ENCODE results near the gene TTF1.
"Not testable (repeated sequence)": the region's sequence is repeated elsewhere in the genome, so short reads cannot be mapped to it uniquely, and the experiment has no call there.

The TTF1 gene

DNA sequence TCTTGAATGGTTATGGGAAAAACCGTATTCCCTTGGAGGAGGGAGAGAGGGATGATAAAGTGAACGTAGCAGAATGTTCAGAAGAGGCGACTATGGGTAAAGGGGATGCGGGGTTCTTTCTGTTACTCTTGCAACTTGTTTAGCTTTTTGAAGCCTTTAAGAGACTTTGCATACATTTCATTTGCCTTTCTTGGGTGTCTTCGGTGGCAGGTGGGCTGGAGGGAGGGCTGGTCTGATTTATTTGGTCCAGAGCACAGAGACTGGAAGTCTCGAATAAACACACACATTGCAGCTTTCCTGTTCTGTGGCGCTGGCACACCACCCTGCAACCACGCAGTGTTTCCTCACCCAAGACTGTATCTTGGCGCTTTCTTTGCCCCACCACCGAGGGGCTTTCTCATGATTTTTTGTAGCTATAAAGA, 23.2 kb downstream of the TTF1 start:
- Histone ChIP-seq H3K27ac (replicated peaks) (no peak overlapping the region), H3K27me3 (ENCODE audit: insufficient read depth, poor library complexity, severe bottlenecking) (no peaks in the 10 kb centered on the region), H3K4me3 (replicated peaks; ENCODE audit: insufficient read depth, low read length) (no peak overlapping the region)
- TF ChIP-seq SPI1 (IDR thresholded peaks at IDR 0.05; ENCODE audit: borderline replicate concordance, low read depth) (no peak), GABPA (IDR thresholded peaks at IDR 0.05; ENCODE audit: low read depth) (no peak), REST (IDR thresholded peaks at IDR 0.05; ENCODE audit: insufficient replicate concordance, low read depth) (no peak), POLR2AphosphoS5 (IDR thresholded peaks at IDR 0.05; ENCODE audit: low read depth) (no peak)
- TF ChIP-seq, protein P1, sequence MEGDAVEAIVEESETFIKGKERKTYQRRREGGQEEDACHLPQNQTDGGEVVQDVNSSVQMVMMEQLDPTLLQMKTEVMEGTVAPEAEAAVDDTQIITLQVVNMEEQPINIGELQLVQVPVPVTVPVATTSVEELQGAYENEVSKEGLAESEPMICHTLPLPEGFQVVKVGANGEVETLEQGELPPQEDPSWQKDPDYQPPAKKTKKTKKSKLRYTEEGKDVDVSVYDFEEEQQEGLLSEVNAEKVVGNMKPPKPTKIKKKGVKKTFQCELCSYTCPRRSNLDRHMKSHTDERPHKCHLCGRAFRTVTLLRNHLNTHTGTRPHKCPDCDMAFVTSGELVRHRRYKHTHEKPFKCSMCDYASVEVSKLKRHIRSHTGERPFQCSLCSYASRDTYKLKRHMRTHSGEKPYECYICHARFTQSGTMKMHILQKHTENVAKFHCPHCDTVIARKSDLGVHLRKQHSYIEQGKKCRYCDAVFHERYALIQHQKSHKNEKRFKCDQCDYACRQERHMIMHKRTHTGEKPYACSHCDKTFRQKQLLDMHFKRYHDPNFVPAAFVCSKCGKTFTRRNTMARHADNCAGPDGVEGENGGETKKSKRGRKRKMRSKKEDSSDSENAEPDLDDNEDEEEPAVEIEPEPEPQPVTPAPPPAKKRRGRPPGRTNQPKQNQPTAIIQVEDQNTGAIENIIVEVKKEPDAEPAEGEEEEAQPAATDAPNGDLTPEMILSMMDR (IDR thresholded peaks at IDR 0.05; ENCODE audit: insufficient read depth, low read length) = no peak
- peak in 1 of 2 experiments; percentile 3 for DNase-seq (ENCODE audit: low read depth in 1 of 2, low spot score in 1 of 2)

DNA sequence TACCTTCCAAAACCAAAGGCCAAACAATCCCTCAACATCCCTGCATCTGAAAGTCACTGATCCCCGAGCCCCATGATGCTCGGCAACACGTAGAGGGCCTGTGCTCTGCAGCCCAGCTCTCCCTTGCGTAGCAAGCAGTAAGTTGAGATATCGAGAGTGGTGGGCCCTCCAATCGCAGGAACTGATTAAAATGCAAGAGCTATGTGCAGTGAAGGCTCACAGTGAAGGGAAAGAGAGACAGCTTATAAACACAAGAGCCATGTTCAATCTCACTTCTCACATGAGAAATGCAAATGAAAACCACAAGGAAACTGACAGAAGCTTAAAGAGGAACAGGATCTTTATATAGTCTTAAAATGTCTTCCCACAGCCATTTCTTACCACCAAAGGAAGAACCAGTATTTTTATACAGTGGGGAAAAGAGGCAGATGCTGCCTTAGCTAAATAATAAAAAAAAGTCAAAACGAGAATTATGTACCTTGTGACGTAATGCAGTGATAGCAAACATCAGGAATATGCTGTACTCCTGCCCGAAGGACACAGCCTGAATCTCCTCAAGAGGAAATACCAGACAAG, 24.6 kb downstream of the TTF1 start:
- peak overlapping the region; percentile 69 for H3K27ac ChIP-seq (replicated peaks)
- no peaks in the 10 kb centered on the region for H3K27me3 ChIP-seq (ENCODE audit: insufficient read depth, poor library complexity, severe bottlenecking)
- no peak overlapping the region for H3K4me3 ChIP-seq (replicated peaks; ENCODE audit: insufficient read depth, low read length)
- DNase-seq (ENCODE audit: low read depth in 1 of 2, low spot score in 1 of 2) = peak in 1 of 2 experiments; percentile 5
- TF ChIP-seq REST (IDR thresholded peaks at IDR 0.05; ENCODE audit: insufficient replicate concordance, low read depth) (no peak), SPI1 (IDR thresholded peaks at IDR 0.05; ENCODE audit: borderline replicate concordance, low read depth) (peak; percentile 79)

DNA sequence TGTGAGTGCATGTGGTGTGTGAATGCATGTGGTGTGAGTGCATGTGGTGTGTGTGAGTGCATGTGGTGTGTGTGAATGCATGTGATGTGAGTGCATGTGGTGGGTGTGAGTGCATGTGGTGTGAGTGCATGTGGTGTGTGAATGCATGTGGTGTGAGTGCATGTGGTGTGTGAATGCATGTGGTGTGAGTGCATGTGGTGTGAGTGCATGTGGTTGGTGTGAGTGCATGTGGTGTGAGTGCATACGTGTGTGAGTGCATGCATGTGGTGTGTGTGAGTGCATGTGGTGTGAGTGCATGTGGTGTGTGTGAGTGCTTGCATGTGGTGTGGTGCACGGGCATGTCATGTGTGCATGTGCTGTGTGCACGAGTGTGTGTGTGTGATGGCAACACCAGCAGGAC, 28.2 kb downstream of the TTF1 start:
- DNase-seq (ENCODE audit: low read depth in 1 of 2, low spot score in 1 of 2); H3K27me3 ChIP-seq (ENCODE audit: insufficient read depth, poor library complexity, severe bottlenecking); H3K27ac ChIP-seq (replicated peaks); H3K4me3 ChIP-seq (replicated peaks; ENCODE audit: insufficient read depth, low read length): not testable (repeated sequence)
- peak; percentile 15; the same call in 1 of the 2 replicates for TF ChIP-seq POLR2AphosphoS5 (IDR thresholded peaks at IDR 0.05; ENCODE audit: low read depth)

GRCh38 chr9:132377769-132378168, 28.9 kb downstream of the TTF1 start:
- DNase-seq (ENCODE audit: low read depth in 1 of 2, low spot score in 1 of 2); H3K27ac ChIP-seq (replicated peaks): not testable (repeated sequence)

GRCh38 chr9:132372177-132373095, 34.2 kb downstream of the TTF1 start:
- DNase-seq (ENCODE audit: low read depth in 1 of 2, low spot score in 1 of 2) = peak; percentile 31 to 71
- TF ChIP-seq SPI1 (IDR thresholded peaks at IDR 0.05; ENCODE audit: borderline replicate concordance, low read depth) (peak; percentile 59; the same call in 1 of the 2 replicates), GABPA (IDR thresholded peaks at IDR 0.05; ENCODE audit: low read depth) (no peak), POLR2AphosphoS5 (IDR thresholded peaks at IDR 0.05; ENCODE audit: low read depth) (peak; percentile 20; the same call in 1 of the 2 replicates)
- no peak overlapping the region for H3K27ac ChIP-seq (replicated peaks)
- H3K4me3 ChIP-seq (replicated peaks; ENCODE audit: insufficient read depth, low read length) = no peak overlapping the region
- no peaks in the 10 kb centered on the region for H3K27me3 ChIP-seq (ENCODE audit: insufficient read depth, poor library complexity, severe bottlenecking)

More at GRCh38 chr9:132377769-132378168, 28.9 kb downstream of the TTF1 start:
- H3K27me3 ChIP-seq (ENCODE audit: insufficient read depth, poor library complexity, severe bottlenecking); H3K4me3 ChIP-seq (replicated peaks; ENCODE audit: insufficient read depth, low read length): not testable (repeated sequence)

Measured in HL-60 (cell line).